ENCODE data around the gene FXYD1.

- peak; percentile 65; the same call in 1 of the 2 replicates for TF ChIP-seq NFE2L1 (CRISPR knock-in tag; IDR thresholded peaks at IDR 0.05)
- TF ChIP-seq, protein P1, sequence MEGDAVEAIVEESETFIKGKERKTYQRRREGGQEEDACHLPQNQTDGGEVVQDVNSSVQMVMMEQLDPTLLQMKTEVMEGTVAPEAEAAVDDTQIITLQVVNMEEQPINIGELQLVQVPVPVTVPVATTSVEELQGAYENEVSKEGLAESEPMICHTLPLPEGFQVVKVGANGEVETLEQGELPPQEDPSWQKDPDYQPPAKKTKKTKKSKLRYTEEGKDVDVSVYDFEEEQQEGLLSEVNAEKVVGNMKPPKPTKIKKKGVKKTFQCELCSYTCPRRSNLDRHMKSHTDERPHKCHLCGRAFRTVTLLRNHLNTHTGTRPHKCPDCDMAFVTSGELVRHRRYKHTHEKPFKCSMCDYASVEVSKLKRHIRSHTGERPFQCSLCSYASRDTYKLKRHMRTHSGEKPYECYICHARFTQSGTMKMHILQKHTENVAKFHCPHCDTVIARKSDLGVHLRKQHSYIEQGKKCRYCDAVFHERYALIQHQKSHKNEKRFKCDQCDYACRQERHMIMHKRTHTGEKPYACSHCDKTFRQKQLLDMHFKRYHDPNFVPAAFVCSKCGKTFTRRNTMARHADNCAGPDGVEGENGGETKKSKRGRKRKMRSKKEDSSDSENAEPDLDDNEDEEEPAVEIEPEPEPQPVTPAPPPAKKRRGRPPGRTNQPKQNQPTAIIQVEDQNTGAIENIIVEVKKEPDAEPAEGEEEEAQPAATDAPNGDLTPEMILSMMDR (IDR thresholded peaks at IDR 0.05): peak; percentile 74
Observed at GRCh38 chr19:35090506-35091214, 48.0 kb upstream of the FXYD1 start.

Data from WTC11 (cell line).